ENCODE results near the gene PARD3.

Gene PARD3

DNA sequence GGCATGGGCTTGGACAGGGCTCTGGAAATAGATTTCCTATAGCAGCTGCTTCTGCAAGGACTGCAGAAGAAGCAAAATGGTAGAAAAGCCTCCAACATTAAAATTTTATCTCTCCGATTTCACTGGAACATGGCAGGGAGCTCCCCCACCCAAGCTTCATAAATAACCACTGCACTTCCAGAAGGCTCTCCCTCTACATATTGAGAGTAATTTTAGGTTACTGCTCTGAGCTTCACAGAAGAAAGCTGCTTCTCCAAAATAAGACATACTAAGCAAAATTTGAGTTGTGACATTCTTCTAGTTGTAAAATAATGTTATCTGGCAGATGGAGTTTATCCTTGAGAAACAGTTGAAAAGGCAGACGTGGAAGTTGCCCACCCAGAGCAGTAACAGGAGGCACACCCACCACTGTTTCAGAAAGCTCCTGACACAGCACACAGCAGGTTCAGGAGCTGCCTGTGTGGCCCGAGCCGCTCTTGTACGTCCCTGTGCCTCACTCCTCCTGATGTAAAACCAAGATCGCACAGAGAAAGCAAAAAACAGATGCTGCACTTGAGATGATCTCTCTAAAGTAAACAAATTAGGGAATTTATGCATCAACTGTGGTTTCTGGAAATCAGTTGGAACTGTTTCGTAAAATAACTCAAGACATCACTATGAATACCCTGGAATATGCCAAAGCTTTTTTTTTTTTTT, 621.0 kb downstream of the PARD3 start:
- no peak for DNase-seq

DNA sequence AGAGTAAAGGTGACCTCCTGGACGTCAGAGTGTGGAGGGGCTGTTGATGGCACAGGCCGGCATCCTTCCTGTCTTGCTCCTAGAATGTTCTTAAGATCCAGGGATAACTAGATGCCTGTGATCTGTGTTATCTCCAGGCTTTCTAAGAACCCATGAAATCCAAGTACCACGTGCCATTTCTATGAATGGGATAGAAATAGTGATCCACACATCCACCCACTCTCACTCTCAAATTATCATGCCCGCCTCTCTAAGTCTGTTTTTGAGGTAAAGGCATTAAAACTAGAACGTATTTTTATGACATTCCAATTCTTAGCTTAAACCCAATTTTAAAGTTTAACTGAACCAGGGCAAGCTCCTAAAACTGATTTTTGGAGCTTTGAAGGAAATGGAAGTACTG, 622.5 kb downstream of the PARD3 start:
- no peak for DNase-seq

DNA sequence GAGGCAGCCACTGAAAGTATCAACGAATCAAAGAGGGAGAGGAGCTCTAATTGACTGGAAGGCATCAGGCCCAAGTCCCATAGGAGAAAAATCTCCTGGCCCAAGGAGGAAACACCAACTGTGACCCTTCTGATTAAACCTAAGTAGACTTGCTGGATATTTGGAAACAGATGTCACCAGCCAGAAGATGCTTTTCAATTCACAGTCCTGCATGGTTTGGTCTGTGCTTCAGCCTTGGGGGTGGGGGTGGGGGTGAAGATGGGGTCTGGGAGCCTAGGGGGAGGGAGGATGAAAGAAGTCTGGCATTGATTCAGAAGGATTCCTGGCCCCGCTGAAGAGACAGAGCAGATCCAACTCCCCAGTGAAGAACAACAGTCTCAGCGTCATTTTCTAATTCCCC, 623.7 kb downstream of the PARD3 start:
- DNase-seq: no peak

- no peak for DNase-seq
Measured at GRCh38 chr10:34190580-34190979, 624.5 kb downstream of the PARD3 start.

DNA sequence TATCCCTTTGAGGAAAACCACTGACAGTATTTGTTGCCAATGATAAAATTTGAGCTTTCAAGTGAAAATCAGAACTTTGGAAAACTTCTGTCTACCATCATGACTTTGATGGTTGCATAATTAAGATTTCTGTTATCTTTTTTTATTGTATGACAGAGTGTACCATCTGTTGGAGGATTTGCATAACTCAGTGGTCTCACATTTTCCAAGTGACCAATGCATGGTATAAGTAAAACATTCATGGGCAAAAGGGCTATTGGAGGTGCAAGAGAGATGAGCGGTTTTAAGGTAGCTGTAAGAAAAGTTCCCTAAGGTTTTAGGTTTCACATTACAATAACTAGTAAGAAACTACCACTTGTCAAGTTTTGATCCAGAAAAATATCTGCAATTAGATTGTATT, 625.3 kb downstream of the PARD3 start:
- no peak for DNase-seq

DNA sequence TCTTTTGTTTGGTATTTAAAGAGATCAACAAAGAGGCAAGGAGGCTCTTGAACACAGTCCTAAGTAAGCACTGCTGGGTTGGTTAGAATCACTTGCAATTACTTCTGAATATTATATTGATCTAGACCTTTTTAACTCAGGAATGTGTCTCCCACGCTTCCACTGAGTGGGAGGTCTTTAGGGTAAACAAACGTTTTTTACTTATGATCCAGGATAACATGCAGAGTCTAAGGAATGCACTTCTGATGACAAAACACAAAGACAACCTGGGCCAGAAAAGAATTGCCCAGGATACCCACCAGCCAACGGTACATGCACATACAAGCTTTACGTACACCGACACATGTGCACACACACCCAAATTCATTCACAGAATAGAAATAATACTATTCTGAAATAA, 626.9 kb downstream of the PARD3 start:
- no peak for DNase-seq

DNA sequence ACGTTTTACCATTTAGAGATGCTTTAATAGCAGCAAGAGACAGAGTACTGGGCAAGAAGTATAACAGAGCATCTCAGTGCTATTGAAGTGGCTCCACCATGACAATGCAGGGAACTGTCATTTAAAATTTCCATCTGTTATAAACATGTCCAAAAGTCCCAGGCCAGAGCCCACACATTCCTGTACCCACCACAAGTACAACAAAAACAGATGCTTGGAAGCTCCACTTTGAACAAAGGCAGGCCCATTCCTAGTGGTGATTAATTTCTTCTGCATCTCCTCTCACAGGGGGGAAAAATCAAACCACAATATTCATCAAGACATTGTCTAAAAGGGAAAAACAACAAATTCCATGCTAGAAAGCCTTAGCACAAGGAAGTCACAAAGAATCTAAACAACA, 627.9 kb downstream of the PARD3 start:
- DNase-seq: no peak

DNA sequence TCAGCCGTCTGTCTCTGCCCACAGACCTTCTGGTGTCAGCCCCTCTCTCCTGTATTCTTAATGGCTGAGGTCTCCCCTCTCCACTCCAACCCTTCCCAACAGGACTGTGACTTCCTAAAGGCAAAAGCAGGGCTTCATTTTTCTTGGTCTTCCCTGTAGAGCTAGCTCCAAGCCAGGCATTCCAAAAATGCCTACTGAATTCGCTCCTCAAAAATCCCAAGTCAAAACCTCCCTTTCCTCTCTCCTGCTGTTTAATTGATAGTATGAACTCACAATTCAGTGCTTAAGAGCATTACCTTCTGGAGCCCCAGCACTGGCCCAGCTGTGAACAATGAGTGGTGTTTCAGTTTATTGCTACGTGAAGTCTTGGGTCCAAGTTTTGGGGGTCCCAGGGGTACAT, 628.4 kb downstream of the PARD3 start:
- DNase-seq: no peak

DNA sequence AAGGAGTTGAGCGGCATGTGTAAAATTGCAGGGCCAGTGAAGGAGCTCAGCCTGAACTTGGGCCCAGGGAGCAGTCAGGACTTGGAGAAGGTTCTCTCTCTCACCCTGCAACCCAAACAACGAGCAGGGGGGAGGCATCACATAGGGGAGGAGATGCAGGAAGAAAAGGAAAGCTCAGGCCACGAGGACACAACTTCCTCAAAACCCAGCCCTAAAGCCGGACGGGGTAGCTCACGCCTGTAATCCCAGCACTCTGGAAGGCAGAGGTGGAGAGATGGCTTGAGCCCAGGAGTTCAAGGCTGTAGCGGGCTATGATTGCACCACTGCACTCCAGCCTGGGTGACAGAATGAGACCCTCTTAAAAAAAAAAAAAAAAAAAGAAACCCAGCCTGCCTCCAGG, 629.1 kb downstream of the PARD3 start:
- no peak for DNase-seq

DNA sequence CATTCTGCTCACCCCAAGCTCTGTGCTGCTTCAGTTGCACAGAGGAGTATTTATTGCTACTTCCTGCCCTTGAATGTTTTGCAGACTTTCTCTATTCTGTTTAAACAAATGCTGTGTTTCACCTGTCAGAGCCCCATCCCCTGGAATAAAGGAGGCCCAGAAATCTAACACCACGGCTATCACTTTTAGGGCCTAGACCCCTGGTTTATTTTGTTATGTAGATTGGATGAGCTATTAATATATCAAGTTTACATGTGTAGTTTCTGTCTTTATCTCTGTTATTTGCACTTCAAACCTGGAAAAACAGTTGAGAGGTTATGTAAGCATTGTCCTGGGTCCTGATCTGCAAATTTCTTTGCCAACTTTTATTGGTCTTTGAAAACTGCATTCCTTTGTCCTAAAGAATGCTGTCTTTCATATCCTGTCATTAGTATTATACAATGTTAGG, 630.1 kb downstream of the PARD3 start:
- no peak for DNase-seq

- DNase-seq: no peak
Measured at GRCh38 chr10:34184397-34184796, 630.7 kb downstream of the PARD3 start.

DNA sequence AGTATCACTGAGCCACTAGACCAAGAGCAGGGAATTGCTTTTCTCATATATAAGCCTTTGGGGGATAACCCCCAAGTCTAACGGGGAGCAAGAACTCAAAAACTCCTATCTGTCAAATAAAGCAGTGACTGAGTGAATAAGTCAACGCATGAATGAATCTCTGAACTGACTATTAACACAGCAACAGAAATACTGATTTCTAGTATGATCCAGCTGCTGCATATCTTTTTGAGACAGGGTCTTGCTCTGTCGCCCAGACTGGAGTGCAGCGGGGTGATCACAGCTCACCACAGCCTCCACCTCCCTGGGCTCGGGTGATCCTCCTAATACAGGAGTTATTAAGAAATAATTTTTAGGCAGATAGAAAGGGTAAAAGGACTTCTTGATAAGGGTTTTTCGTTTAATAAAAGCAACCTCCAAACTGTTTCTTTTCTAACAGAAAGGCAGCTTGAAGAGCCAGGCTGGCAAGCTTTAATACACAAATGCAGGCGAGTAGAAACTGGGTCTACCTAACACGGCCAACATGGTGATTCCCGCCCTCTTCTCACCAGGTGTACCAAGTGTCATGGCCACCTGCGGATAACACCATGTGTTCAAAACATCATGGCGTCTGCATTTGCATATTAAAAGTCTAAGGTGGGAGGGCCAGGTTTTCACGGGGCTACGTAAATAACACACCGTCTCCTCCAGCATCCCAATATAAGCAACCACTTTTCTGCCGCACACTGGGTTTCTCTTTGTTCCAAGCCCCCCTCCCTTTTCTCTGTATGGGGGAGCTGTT, 631.9 kb downstream of the PARD3 start:
- no peak for DNase-seq

- no peak for DNase-seq
Measured at GRCh38 chr10:34181553-34182300, 633.4 kb downstream of the PARD3 start.

- no peak for DNase-seq
Measured at GRCh38 chr10:34180749-34181148, 634.3 kb downstream of the PARD3 start.

DNA sequence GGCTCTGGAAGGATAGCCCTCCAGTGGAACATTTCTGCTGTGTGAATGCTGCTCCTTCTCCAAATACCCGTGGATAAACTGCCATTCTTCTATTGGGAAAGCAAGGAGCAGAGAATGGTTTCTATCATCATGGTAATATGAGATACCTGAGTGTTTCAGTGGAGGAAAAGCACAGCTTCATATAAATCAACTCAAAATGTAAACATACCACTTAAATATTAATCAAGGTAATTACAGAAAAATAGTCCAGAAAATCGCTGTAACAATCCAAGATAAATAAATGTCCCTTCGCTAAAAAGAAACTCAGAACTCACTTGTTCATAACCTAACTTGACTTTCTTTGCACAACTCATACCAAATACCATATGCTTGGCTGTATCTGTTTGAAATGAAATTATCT, 635.8 kb downstream of the PARD3 start:
- DNase-seq: no peak

- no peak for DNase-seq
Measured at GRCh38 chr10:34178756-34179155, 636.3 kb downstream of the PARD3 start.

DNA sequence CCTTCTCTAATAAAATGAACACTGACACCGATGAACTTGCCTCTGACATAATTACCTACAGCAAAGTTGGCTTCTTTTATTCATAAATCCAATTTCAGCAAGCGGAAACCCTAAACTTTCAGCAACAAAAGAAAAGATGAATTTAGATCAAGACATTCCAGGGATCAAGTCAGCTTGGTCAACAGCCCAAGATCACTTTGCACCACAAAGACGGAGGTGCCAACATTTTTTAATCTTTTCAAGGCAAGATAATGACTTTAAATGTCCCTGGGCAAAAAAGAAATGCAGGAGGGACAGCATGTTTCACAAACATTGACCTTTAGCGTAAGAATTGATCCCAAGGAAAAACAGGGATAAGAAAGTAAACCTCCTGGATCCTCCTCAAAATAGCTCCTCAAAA, 636.9 kb downstream of the PARD3 start:
- DNase-seq: no peak

DNA sequence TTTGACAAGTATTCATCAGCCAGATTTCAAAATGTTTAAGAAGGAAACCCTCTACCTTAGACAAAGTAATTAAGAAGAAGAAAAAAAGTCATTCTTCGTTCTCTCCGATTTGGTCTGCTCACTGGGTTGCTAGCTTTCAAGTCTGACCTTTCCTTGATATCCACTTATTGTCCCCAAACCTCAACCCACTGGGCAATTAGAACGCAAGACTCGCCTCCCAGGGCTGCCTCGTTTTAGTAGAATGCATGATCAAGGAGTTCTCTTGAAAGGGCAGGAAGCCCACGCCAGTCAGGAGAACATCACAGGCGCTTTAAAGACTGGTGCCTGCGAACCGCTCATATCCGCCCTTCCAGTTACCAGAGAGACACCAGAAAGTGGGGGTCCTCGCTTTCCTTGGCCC, 637.7 kb downstream of the PARD3 start:
- DNase-seq: no peak

DNA sequence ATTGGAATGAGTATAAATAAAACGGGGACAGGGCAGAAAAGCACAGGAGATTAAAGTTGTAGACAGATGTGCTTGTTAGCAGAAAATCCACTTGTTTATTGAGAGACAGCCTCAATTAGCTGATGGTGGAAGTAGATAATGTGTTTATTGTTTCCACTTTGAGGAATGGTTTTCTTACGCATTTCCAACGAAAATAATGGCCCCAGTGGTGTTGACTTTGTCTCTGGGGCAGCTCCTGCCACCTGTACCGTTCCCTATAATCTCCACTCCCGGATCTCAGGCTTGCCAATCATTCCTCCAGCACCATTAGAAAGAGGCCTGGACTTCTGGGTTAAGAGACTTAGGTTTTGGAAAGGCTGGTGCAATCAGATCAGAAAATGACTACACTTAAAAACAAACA, 638.7 kb downstream of the PARD3 start:
- DNase-seq: no peak

GRCh38 chr10:34175121-34175520, 640.0 kb downstream of the PARD3 start:
- no peak for DNase-seq

- no peak for DNase-seq
Measured at GRCh38 chr10:34172936-34173533, 642.1 kb downstream of the PARD3 start.

- no peak for DNase-seq
Measured at GRCh38 chr10:34171957-34172527, 643.1 kb downstream of the PARD3 start.

DNA sequence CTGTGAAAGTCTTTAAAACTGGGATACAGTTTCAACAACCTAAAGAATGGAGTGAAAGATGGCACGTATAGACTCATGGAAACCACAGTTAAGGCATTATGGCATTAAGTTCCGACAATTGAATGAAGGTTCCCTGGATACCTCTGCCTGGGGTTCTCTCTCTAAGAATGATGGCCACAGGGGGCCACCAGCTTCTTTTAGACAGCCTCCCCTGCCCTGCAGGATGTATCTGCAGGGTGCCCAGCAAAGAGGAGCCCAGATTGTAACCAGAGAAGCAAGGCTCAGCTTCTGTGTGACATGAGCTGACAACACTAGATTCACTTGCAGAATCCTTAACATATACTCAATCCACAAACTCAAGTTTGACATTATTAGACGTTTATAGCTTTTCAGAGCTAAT, 645.4 kb downstream of the PARD3 start:
- no peak for DNase-seq

Measured in activated CD8-positive, alpha-beta memory T cell treated with anti-CD3 and anti-CD28 coated beads, Interleukin-2, amount 50 U/mL, for 48 hours (primary cell).